Measurements from ENCODE around the gene CETN1. TPM values are rescaled to one million over a fixed set of nuclear protein-coding genes. Genes with fewer than 3 reads are reported as not detected.

The CETN1 gene
- total RNA-seq (2014; rRNA removed; shearing (Covaris generic)): not detected in 2 replicates
- not detected in 2 replicates for polyA plus RNA-seq (2015; cell fraction: cytosol; rRNA removed)
- polyA plus RNA-seq (2015; cell fraction: nucleus; rRNA removed): not detected in 2 replicates

- in situ Hi-C loops (cut with HindIII; ENCODE audit: low pct_unique_long_range_greater_than_20kb, low sequenced_read_pairs): no loop called here
These were observed at the start of gene CETN1 for GRCh38 chr18:580154-580553. CETN1 (plus strand) TSS chr18:580380; CDS start chr18:580409, 29 bp downstream.

GRCh38 chr18:532018-532417, 48.2 kb upstream of the CETN1 start:
- in situ Hi-C loops (cut with HindIII; ENCODE audit: low pct_unique_long_range_greater_than_20kb, low sequenced_read_pairs): no loop called here
- DNase-seq (ENCODE audit: low read depth, low spot score): no peak

More at GRCh38 chr18:580154-580553, at the start of gene CETN1:
- no peak for DNase-seq (ENCODE audit: low read depth, low spot score)

GRCh38 chr18:532632-533031, 47.5 kb upstream of the CETN1 start:
- in situ Hi-C loops (cut with HindIII; ENCODE audit: low pct_unique_long_range_greater_than_20kb, low sequenced_read_pairs): no loop called here
- no peak for DNase-seq (ENCODE audit: low read depth, low spot score)

- no peak for DNase-seq (ENCODE audit: low read depth, low spot score)
- in situ Hi-C loops (cut with HindIII; ENCODE audit: low pct_unique_long_range_greater_than_20kb, low sequenced_read_pairs): no loop called here
These were observed 46.1 kb upstream of the CETN1 start for GRCh38 chr18:533995-534601.

GRCh38 chr18:543447-544078, 36.6 kb upstream of the CETN1 start:
- in situ Hi-C loops (cut with HindIII; ENCODE audit: low pct_unique_long_range_greater_than_20kb, low sequenced_read_pairs): no loop called here
- DNase-seq (ENCODE audit: low read depth, low spot score): no peak

- in situ Hi-C loops (cut with HindIII; ENCODE audit: low pct_unique_long_range_greater_than_20kb, low sequenced_read_pairs): no loop called here
- no peak for DNase-seq (ENCODE audit: low read depth, low spot score)
These were observed 30.2 kb upstream of the CETN1 start for GRCh38 chr18:549967-550366.

GRCh38 chr18:551404-552061, 28.6 kb upstream of the CETN1 start:
- in situ Hi-C loops (cut with HindIII; ENCODE audit: low pct_unique_long_range_greater_than_20kb, low sequenced_read_pairs): no loop called here
- no peak for DNase-seq (ENCODE audit: low read depth, low spot score)

- in situ Hi-C loops (cut with HindIII; ENCODE audit: low pct_unique_long_range_greater_than_20kb, low sequenced_read_pairs): no loop called here
- peak; percentile 19 for DNase-seq (ENCODE audit: low read depth, low spot score)
These were observed 24.3 kb upstream of the CETN1 start for GRCh38 chr18:555705-556457.

GRCh38 chr18:564708-565561, 15.2 kb upstream of the CETN1 start:
- in situ Hi-C loops (cut with HindIII; ENCODE audit: low pct_unique_long_range_greater_than_20kb, low sequenced_read_pairs): no loop called here
- no peak for DNase-seq (ENCODE audit: low read depth, low spot score)

- no peak for DNase-seq (ENCODE audit: low read depth, low spot score)
- in situ Hi-C loops (cut with HindIII; ENCODE audit: low pct_unique_long_range_greater_than_20kb, low sequenced_read_pairs): no loop called here
These were observed 14.6 kb upstream of the CETN1 start for GRCh38 chr18:565562-566061.

- no peak for DNase-seq (ENCODE audit: low read depth, low spot score)
- in situ Hi-C loops (cut with HindIII; ENCODE audit: low pct_unique_long_range_greater_than_20kb, low sequenced_read_pairs): no loop called here
These were observed 13.1 kb upstream of the CETN1 start for GRCh38 chr18:567122-567521.

GRCh38 chr18:568731-569130, 11.4 kb upstream of the CETN1 start:
- DNase-seq (ENCODE audit: low read depth, low spot score): no peak
- in situ Hi-C loops (cut with HindIII; ENCODE audit: low pct_unique_long_range_greater_than_20kb, low sequenced_read_pairs): no loop called here

- in situ Hi-C loops (cut with HindIII; ENCODE audit: low pct_unique_long_range_greater_than_20kb, low sequenced_read_pairs): no loop called here
These were observed 9.9 kb upstream of the CETN1 start for GRCh38 chr18:570256-570655.

GRCh38 chr18:570697-571096, 9.5 kb upstream of the CETN1 start:
- no peak for DNase-seq (ENCODE audit: low read depth, low spot score)
- in situ Hi-C loops (cut with HindIII; ENCODE audit: low pct_unique_long_range_greater_than_20kb, low sequenced_read_pairs): no loop called here

More at GRCh38 chr18:570256-570655, 9.9 kb upstream of the CETN1 start:
- no peak for DNase-seq (ENCODE audit: low read depth, low spot score)

- in situ Hi-C loops (cut with HindIII; ENCODE audit: low pct_unique_long_range_greater_than_20kb, low sequenced_read_pairs): no loop called here
- DNase-seq (ENCODE audit: low read depth, low spot score): no peak
These were observed 7.9 kb upstream of the CETN1 start for GRCh38 chr18:572091-572830.

GRCh38 chr18:572831-573289, 7.3 kb upstream of the CETN1 start:
- in situ Hi-C loops (cut with HindIII; ENCODE audit: low pct_unique_long_range_greater_than_20kb, low sequenced_read_pairs): no loop called here
- no peak for DNase-seq (ENCODE audit: low read depth, low spot score)

Measured in SK-MEL-5 (cell line).